Activated CD4-positive, alpha-beta memory T cell treated with anti-CD3 and anti-CD28 coated beads for 36 hours (primary cell): ENCODE results near the gene RFNG. TPM values are rescaled to one million over a fixed set of nuclear protein-coding genes. Genes with fewer than 3 reads are reported as not detected.
A peak's percentile ranks its signal among the peaks of the same experiment; 100 is the strongest.

Experiments
- CTCF ChIA-PET: fragments of 350-600 bp; sonication (Branson Sonifier 250); formaldehyde crosslinking; loops from one replicate; lab custom pipeline; 2021; ENCODE audit warnings: antibody characterized with exemption, inconsistent platforms; lab: Charles Lee
- POLR2A ChIA-PET: fragments of 350-600 bp; sonication (Branson Sonifier 250); formaldehyde crosslinking; loops from one replicate; lab custom pipeline; 2021; ENCODE audit warnings: antibody characterized with exemption; lab: Charles Lee
- DNase-seq: peaks from one replicate; pipeline ENCODE4 v3.0.0-alpha.2; 2020
- H3K27ac Mint-ChIP-seq: one replicate; pipeline ENCODE4 v1.8.0; 2021; ENCODE audit warnings: mixed read lengths
- H3K27me3 Mint-ChIP-seq: one replicate; pipeline ENCODE4 v1.8.0; 2021; ENCODE audit warnings: mixed read lengths
- H3K36me3 Mint-ChIP-seq: one replicate; pipeline ENCODE4 v1.8.0; 2021; ENCODE audit warnings: mixed read lengths
- H3K4me1 Mint-ChIP-seq: one replicate; pipeline ENCODE4 v1.8.0; 2021; ENCODE audit warnings: low read depth, mixed read lengths
- H3K4me3 Mint-ChIP-seq: one replicate; pipeline ENCODE4 v1.8.0; 2021; ENCODE audit warnings: mild to moderate bottlenecking, mixed read lengths
- H3K9me3 Mint-ChIP-seq: one replicate; pipeline ENCODE4 v1.8.0; 2021; ENCODE audit warnings: mixed read lengths
- intact Hi-C: fragments of 100-400 bp; cut with micrococcal nuclease; formaldehyde crosslinking; loops from one replicate; pipeline ENCODE4 v1.15.1; 2023
- total RNA-seq, 2 experiments: library from RNA; stranded (reverse); gene quantifications; one replicate each; pipeline ENCODE4 v1.2.3, GENCODE V29; 2021

Gene RFNG
- total RNA-seq, 2 experiments from 2014 or later: 16.5 to 17.5 TPM

DNA sequence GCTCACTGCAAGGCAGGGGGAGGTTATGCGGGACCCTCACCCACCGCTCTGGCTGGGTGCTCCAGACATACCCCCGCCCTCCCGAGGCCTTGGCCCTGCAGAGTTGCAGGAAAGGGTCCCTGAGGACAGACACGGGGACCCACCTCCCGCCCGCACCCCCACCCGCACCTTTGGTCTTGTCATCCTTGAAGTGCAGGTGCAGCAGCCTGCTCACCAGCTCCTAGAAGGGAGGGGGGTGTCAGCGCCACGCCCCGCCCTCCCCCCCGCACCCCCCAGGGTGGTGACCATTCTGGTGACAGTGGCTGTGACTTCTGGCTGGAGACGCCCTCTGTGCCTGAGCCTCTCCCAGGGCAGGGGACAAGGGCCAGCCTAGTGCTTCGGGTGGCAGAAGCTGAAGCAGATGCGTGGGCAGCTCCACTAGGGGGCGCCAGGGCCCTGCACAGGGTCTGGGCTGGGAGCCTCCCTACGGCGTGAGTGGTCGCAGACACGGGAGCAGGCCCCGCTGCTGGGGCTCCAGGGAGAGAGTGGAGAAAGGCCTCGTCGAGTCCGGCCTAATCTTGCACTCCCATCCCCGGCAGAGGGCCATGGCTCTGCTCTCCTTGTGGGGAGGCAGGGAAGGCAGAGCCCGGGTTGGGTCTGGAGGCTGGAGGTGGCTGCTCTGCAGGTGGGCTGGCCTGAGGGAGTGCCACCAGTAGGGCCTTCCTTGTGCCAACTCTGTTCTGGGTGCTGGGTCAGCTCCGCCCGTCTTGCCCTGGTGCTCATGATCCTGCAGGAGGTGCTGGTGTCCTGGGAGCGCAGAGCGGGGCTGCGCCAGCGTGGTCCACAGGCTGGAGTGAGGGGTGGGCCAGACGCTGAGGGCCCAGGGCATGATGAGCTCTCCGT lies 31.7 kb downstream of the RFNG start:
- DNase-seq: peak; percentile 77
- ChIA-PET POLR2A (interaction anchor here (1.0 to 1.5 kb wide), 2 partner anchors 41 to 60 kb away, joined by 3 to 7 read pairs; partner anchors contain the start of gene NOTUM), CTCF (interaction anchor here (0.6 to 6.4 kb wide), 21 partner anchors 11 to 134 kb away, joined by 3 to 174 read pairs (median 4); partner anchors contain the start of genes ASPSCR1, DCXR, MAFG and NOTUM)
- Mint-ChIP-seq H3K36me3 (no peaks in the 10 kb centered on the region), H3K27ac (no peak overlapping the region), H3K4me1 (peaks cover 24% of the 10 kb centered on the region), H3K9me3 (no peaks in the 10 kb centered on the region), H3K27me3 (no peaks in the 10 kb centered on the region), H3K4me3 (no peak overlapping the region)
- intact Hi-C loops: no loop called here

DNA sequence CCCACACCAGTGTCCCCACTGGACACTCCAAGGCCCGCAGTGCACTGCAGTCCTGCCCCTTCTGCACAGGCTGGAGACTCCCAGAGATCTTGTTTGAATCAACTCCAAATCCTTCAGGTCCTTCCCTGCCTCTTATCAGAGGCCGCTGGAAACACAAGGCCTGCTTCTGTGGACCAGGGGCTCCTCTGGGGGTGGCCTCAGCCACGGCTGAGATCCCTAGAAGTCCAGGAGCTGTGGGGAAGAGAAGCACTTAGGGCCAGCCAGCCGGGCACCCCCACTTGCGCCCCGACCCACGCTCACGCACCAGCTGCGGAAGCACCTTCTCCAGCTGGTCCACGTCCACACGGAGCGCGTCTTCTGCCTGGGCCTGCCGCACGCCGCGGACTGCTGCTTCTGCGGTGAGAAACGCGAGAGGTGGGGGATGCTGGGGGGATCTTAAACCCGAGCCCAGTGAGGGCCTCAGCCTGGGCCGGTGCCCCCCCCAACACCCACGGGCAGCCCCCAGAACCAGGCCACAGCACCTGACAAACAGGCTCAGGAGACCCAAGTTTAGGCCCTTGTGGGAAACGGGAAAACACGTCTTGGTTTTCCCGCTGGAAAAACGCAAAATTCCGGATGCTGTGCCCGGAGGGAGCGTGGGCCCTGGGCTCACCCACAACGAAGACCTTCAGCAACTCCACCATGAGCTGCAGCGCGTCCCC lies 32.5 kb downstream of the RFNG start:
- H3K9me3 Mint-ChIP-seq: no peaks in the 10 kb centered on the region
- POLR2A ChIA-PET: interaction anchor here (1.0 to 1.5 kb wide), 2 partner anchors 40 to 59 kb away, joined by 3 to 7 read pairs; partner anchors contain the start of gene NOTUM
- peaks cover 21% of the 10 kb centered on the region for H3K4me1 Mint-ChIP-seq
- CTCF ChIA-PET: interaction anchor here (0.6 to 6.4 kb wide), 19 partner anchors 11 to 135 kb away, joined by 3 to 174 read pairs (median 4); partner anchors contain the start of genes ASPSCR1, DCXR, MAFG and NOTUM
- H3K4me3 Mint-ChIP-seq: no peak overlapping the region
- intact Hi-C loops: no loop called here
- no peak overlapping the region for H3K27ac Mint-ChIP-seq
- H3K27me3 Mint-ChIP-seq: no peaks in the 10 kb centered on the region
- DNase-seq: no peak
- no peaks in the 10 kb centered on the region for H3K36me3 Mint-ChIP-seq

DNA sequence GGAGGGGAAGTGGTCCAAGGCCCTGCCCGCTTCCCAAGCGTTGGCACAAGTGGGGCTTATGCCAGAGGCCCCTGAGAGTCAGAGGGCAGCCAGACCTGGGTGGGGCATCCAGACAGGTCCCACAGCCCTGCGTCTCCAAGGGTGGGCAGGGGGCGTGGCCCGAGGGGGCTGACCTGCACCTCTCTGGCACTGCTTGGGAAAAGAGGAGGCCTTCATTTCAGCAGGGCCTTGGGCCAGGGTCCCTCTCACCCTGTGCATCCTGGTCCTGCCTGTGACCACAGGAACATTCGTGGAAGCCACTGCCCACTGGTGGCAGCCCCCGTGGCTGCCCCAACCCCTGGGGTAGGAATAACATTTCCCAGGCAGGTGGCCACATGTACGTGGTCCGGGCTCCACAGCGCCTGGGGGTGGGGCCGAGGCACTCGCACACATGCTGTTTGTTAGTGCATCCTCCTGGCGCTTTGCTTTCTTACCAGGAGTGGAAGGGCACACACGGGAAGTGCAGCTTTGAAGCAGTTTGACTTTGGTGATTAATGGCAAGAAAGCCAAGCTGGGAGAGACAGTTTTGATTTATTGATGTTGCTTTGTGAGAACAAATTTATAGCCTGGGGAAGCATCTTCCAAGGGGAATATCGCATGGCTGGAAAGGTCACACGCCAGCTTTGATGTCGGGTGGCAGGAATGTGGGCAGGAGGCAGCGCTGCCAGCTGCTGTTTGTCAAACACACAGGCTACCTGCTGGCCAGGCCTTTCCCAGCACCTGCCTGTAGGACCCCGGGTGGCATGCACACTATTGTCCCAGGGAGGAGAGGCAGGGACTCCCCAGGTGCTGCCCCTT lies 33.2 kb downstream of the RFNG start:
- DNase-seq: no peak
- Mint-ChIP-seq H3K9me3 (no peaks in the 10 kb centered on the region), H3K27me3 (no peaks in the 10 kb centered on the region), H3K36me3 (no peaks in the 10 kb centered on the region), H3K27ac (no peak overlapping the region), H3K4me3 (no peak overlapping the region), H3K4me1 (peaks cover 16% of the 10 kb centered on the region)
- CTCF ChIA-PET: interaction anchor here (0.6 to 6.4 kb wide), 5 partner anchors 12 to 84 kb away, joined by 3 to 174 read pairs (median 3); partner anchors contain the start of genes DCXR, NOTUM and RAC3
- POLR2A ChIA-PET: interaction anchor here (0.6 kb wide), 1 partner anchor 162 kb away, joined by 3 read pairs; no protein-coding TSS in a partner anchor
- intact Hi-C loops: no loop called here

DNA sequence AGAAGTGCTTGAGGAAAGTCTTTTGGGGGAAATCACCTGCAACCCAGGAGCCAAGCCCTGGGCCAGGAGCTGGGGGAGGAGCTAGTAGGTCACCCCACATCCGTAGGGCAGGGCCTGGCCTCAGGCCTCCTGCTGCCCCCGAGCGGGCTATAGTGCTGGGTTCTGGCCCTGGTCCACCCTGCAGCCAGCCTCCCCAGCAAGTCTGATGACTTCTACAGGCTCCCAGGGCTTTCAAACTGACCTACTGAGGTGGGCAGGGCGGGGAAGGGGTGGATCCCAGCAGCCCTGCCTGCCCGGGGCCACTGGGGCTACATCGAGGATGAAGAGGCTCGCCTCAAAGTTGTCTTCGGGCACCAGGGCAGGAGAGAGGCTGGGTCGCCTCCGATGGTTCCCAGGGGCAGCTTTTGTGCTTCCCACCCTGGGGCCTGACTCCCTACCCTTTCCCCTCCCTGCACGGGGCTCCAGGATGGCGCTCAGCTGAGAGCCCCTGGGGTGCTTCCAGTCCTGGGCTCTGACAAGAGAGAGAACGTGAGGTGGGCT lies 33.9 kb downstream of the RFNG start:
- Mint-ChIP-seq H3K4me3 (no peak overlapping the region), H3K27ac (no peak overlapping the region), H3K9me3 (no peaks in the 10 kb centered on the region), H3K27me3 (no peaks in the 10 kb centered on the region), H3K4me1 (peaks cover 16% of the 10 kb centered on the region), H3K36me3 (no peaks in the 10 kb centered on the region)
- no peak for DNase-seq
- CTCF ChIA-PET: interaction anchor here (0.6 kb wide), 1 partner anchor 84 kb away, joined by 3 read pairs; no protein-coding TSS in a partner anchor
- intact Hi-C loops: no loop called here
- POLR2A ChIA-PET: interaction anchor here (0.6 kb wide), 1 partner anchor 162 kb away, joined by 3 read pairs; no protein-coding TSS in a partner anchor

DNA sequence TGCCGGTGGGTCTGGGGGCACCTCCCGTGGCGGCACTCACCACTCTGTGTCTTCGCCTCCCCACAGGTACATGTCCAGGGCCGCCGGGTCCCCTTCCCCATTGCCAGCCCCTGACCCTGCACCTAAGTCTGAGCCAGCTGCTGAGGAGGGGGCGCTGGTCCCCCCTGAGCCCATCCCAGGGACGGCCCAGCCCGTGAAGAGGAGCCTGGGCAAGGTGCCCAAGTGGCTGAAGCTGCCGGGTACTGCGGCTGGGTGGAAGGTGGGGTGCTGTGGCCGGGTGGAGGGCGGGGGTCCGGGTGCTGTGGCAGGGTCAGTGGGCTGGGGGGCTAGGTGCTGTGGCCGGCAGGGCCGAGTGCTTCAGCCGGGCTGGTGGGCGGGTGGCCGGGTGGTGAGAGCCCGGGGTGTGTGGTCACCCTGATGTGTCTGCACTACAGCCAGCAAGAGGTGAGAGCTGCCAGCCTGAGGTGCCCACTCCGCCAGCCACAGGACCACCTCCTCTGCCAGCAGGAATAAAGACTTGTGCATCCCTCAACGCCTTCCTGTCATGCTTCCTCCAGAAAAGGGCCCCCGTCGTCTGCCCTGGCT lies 34.6 kb downstream of the RFNG start:
- Mint-ChIP-seq H3K36me3 (no peaks in the 10 kb centered on the region), H3K9me3 (no peaks in the 10 kb centered on the region), H3K27me3 (no peaks in the 10 kb centered on the region), H3K4me1 (peaks cover 15% of the 10 kb centered on the region), H3K4me3 (no peak overlapping the region), H3K27ac (no peak overlapping the region)
- ChIA-PET POLR2A (interaction anchor here (0.6 kb wide), 1 partner anchor 162 kb away, joined by 3 read pairs; no protein-coding TSS in a partner anchor), CTCF (no interaction called here)
- intact Hi-C loops: no loop called here
- no peak for DNase-seq

DNA sequence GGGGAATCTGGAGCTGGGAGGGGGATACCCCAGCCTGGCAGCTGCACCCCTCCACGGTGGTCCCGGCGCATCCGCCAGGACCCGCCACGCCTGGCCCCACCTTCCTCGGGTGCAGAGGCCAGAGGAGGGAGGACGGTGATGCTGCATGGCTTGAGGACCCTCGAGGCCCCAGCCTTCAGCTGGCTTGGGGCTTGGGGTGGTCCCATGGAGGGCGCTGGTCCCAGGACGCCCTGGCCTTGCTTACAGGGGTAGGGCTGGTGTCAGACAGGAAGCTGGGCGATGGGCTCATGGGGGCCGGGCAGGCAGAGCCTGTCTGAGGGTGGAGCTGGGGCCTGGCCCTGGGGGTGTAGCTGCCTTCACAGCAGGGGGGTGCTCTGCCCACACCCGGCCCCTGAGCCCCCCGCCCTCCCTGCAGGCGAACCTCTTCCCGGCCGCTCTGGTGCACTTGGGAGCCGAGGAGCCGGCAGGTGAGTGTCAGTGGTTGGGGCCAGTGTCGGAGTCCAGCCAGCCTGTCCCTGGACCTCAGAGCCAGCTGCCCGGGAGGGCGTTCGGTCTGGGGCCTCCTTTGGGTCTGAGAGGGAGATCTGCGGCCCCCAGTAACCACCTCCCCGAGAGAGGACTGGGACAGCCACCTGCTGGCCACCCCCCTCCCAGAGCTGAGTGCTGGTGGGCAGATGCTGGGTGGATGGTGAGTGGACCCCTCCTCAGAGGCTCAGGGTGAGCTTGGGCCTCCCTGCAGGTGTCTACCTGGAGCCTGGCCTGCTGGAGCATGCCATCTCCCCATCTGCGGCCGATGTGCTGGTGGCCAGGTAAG lies 35.3 kb downstream of the RFNG start:
- intact Hi-C loops: no loop called here
- no peak overlapping the region for H3K27ac Mint-ChIP-seq
- CTCF ChIA-PET: interaction anchor here (1.6 kb wide), 1 partner anchor 14 kb away, joined by 3 read pairs; no protein-coding TSS in a partner anchor
- POLR2A ChIA-PET: no interaction called here
- H3K4me1 Mint-ChIP-seq: peaks cover 8% of the 10 kb centered on the region
- no peaks in the 10 kb centered on the region for H3K27me3 Mint-ChIP-seq
- H3K9me3 Mint-ChIP-seq: no peaks in the 10 kb centered on the region
- no peak overlapping the region for H3K4me3 Mint-ChIP-seq
- H3K36me3 Mint-ChIP-seq: no peaks in the 10 kb centered on the region
- no peak for DNase-seq

DNA sequence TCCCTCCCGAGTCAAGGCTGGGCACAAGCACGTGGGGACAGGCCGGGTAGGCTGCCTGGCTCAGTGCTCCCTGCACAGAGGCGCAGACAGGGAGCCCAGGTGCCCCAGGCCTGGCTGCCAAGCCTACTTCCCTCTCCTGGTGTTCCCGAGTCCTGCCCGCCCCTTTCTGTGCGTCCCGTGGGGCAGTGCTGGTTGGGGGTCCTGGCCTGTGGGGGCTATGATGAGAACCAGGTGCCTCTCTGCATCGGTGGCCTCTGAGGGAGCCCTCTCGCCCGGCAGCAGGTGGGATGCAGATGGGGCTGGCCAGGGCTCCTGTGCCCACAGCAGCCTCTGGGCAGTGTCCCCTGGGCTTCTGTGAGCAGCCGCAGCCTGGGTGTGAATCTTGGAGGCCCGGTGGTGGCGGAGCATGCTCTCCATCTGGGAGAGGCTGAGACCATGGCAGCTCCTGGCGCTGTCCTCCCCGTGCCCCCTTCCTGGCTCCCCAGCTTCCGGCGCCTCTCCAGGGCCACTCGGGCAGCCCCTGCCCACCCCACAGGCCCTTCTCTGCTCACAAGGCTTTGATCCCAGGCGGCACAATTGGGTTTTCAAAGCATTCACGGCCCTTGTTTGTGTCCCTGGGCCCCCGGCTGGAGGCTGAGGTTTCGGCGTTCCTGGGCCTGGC lies 36.2 kb downstream of the RFNG start:
- POLR2A ChIA-PET: no interaction called here
- no peaks in the 10 kb centered on the region for H3K4me1 Mint-ChIP-seq
- no peak for DNase-seq

DNA sequence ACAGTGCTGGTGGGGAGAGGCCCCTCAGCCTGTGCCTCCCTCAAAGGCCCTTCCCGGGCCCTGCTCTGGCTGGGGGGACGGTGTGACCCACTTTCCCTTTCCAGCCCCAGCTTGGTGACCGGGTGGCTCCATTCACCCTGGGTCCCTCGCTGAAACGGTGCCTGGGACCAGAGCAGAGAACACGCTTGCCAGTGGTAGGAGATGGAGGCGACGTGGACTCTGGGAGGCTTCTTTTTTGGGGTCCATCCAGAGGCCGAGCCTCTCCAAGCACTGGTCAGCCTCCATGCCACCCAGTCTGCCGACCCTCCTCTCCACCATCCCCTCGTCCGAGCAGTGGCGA lies 36.7 kb downstream of the RFNG start:
- no peaks in the 10 kb centered on the region for H3K4me1 Mint-ChIP-seq
- no peaks in the 10 kb centered on the region for H3K36me3 Mint-ChIP-seq
- intact Hi-C loops: no loop called here
- no peaks in the 10 kb centered on the region for H3K27me3 Mint-ChIP-seq
- H3K27ac Mint-ChIP-seq: no peak overlapping the region
- H3K9me3 Mint-ChIP-seq: no peaks in the 10 kb centered on the region
- CTCF ChIA-PET: interaction anchor here (1.6 kb wide), 1 partner anchor 15 kb away, joined by 3 read pairs; no protein-coding TSS in a partner anchor
- no peak for DNase-seq
- POLR2A ChIA-PET: no interaction called here
- H3K4me3 Mint-ChIP-seq: no peak overlapping the region

More for the DNA sequence above, 36.2 kb downstream of the RFNG start:
- Mint-ChIP-seq H3K36me3 (no peaks in the 10 kb centered on the region), H3K27me3 (no peaks in the 10 kb centered on the region), H3K4me3 (no peak overlapping the region), H3K27ac (no peak overlapping the region), H3K9me3 (no peaks in the 10 kb centered on the region)
- intact Hi-C loops: no loop called here
- CTCF ChIA-PET: interaction anchor here (1.6 kb wide), 1 partner anchor 15 kb away, joined by 3 read pairs; no protein-coding TSS in a partner anchor

DNA sequence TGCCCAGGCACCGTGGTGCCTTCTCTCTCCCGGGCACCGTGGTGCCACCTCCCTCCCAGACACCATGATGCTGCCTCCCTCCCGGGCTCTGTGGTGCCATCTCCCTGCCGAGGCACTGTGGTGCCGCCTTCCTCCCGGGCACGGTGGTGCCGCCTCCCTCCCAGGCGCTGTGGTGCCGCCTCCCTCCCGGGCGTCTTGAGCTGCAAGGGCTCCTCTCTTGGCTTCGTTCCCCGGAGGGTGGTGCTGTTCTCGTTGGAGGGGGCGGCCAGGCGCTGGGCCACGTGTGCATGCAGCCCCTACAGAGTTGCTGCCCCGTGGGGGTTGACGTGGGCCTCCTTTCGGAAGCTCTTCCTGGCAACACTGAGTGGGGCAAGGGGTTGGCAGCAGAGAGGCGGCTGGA lies 37.2 kb downstream of the RFNG start:
- ChIA-PET POLR2A (no interaction called here), CTCF (interaction anchor here (1.6 kb wide), 1 partner anchor 16 kb away, joined by 3 read pairs; no protein-coding TSS in a partner anchor)
- Mint-ChIP-seq H3K9me3 (no peaks in the 10 kb centered on the region), H3K4me1 (no peaks in the 10 kb centered on the region), H3K27ac (no peak overlapping the region), H3K27me3 (no peaks in the 10 kb centered on the region), H3K4me3 (no peak overlapping the region), H3K36me3 (no peaks in the 10 kb centered on the region)
- no peak for DNase-seq
- intact Hi-C loops: no loop called here
